Fibroblast of the aortic adventitia (primary cell): Measurements from ENCODE around the gene CLSTN2. TPM values are rescaled to one million over a fixed set of nuclear protein-coding genes. Genes with fewer than 3 reads are reported as not detected.

Experiments used
- DNase-seq: peaks from one replicate; pipeline ENCODE4 v3.0.0-alpha.2; 2010; ENCODE audit warnings: low read depth
- H3K4me3 ChIP-seq: 2 replicates; pipeline ENCODE4 v1.5.1; 2011; ENCODE audit warnings: low read depth, mild to moderate bottlenecking, control low read depth, low read length, moderate library complexity
- CTCF ChIP-seq: IDR thresholded peaks from 2 replicates; pipeline ENCODE4 v1.5.1; 2011; ENCODE audit warnings: mild to moderate bottlenecking, low read length, control low read depth, inconsistent platforms; ENCODE audit not compliant: insufficient read depth
- total RNA-seq: library from RNA; depleted of rRNA; stranded (reverse); fragments of >200 nt; gene quantifications from 2 replicates; pipeline ENCODE4 v1.2.3, GENCODE V29; 2012; ENCODE audit warnings: low replicate concordance

The CLSTN2 gene
- total RNA-seq, 1 donor = 3.2 TPM

DNA sequence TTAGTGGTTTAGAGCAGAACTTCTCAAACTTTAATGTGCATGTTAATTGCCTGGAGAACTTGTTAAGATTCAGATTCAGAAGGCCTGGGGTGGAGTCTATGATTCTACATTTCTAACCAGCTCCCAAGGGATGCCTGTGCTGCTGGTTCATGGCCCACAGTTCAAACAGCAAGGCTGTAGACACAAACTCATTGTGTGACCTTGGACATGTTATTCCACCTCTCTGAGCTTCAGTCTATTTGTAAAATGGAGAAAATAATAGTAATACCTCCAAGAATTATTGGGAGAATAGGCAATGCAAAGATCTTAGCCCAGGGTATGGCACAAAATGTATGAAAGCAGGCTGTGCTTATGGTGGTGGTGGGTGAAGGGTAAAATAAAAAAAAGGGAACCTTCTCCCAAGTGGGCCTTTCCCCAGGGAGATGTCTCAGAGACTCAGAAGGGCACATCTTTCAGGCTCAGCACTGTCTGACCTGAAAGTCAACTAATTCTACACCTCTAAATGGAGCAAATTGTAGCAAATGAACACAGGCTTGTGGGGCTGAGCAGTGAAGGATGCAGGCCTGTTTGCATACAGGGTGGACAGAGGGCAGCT lies 566.9 kb downstream of the CLSTN2 start:
- H3K4me3 ChIP-seq = no peak overlapping the region
- TF ChIP-seq CTCF = no peak
- no peak for DNase-seq

GRCh38 chr3:140505213-140505612 lies 570.2 kb downstream of the CLSTN2 start:
- no peak overlapping the region for H3K4me3 ChIP-seq
- DNase-seq = no peak
- no peak for TF ChIP-seq CTCF

DNA sequence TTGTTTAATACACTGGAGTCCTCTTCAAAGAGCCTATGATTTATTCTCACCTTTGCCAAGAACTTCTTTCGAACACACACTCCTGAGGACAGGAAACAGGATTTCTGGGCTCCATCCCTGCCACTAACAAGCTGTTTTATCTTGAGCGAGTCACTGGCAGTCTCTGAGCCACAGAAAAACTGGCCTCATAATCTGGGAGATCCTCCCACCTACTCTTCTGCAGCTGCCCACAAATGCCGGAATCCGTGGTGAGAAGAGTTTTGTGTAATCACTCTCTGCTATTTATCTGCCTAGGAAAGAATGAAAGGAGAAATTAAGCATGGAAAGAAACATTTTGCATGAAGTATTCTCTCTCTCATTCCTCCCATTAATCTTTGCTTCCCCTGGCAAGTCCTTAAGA lies 570.9 kb downstream of the CLSTN2 start:
- DNase-seq = no peak
- no peak for TF ChIP-seq CTCF
- H3K4me3 ChIP-seq = no peak overlapping the region

- TF ChIP-seq CTCF = no peak
- no peak overlapping the region for H3K4me3 ChIP-seq
- no peak for DNase-seq
Observed at GRCh38 chr3:140508550-140508949, 573.6 kb downstream of the CLSTN2 start.

GRCh38 chr3:140509534-140509933 lies 574.5 kb downstream of the CLSTN2 start:
- H3K4me3 ChIP-seq = no peak overlapping the region
- TF ChIP-seq CTCF = no peak
- DNase-seq = no peak

GRCh38 chr3:140510303-140510861 lies 575.4 kb downstream of the CLSTN2 start:
- H3K4me3 ChIP-seq = no peak overlapping the region
- DNase-seq = no peak
- no peak for TF ChIP-seq CTCF
